Peyer's patch (tissue), 4 donors: ENCODE results near the gene SIK2. TPM values are rescaled to one million over a fixed set of nuclear protein-coding genes. Genes with fewer than 3 reads are reported as not detected.
A peak's percentile ranks its signal among the peaks of the same experiment; 100 is the strongest.

Source experiments
- DNase-seq, 3 donors: peaks; one replicate each; pipeline ENCODE4 v3.0.0-alpha.2; 2017 to 2019
- H3K27ac ChIP-seq, 4 donors: fragments of 200-600 bp; sonication (generic); one replicate each; pipeline ENCODE4 v1.5.1; 2016 to 2019
- H3K27me3 ChIP-seq, 2 donors: fragments of 200-600 bp; sonication (generic); one replicate each; pipeline ENCODE4 v1.5.1; 2019
- H3K36me3 ChIP-seq, 3 donors: fragments of 200-600 bp; sonication (generic); one replicate each; pipeline ENCODE4 v1.5.1; 2016 to 2019
- H3K4me1 ChIP-seq, 4 donors: fragments of 200-600 bp; sonication (generic); one replicate each; pipeline ENCODE4 v1.5.1; 2016 to 2019
- H3K4me3 ChIP-seq, 4 donors: fragments of 200-600 bp; sonication (generic); 1 replicate in 3 of 4; 2 replicates in 1 of 4; pipeline ENCODE4 v1.5.1; 2016 to 2019; ENCODE audit warnings: mild to moderate bottlenecking in 1 of 4
- H3K9me3 ChIP-seq, 4 donors: fragments of 200-600 bp; sonication (generic); one replicate each; pipeline ENCODE4 v1.5.1; 2016 to 2019; ENCODE audit warnings: mild to moderate bottlenecking in 1 of 4
- CTCF ChIP-seq, 6 experiments: fragments of 450-650 bp in 4 of 6; fragments of 200-600 bp in 2 of 6; sonication (generic) in 1 of 6; IDR thresholded peaks; one replicate each; pipeline ENCODE4 v1.5.1; 2017 to 2019; ENCODE audit warnings: antibody characterized with exemption in 6 of 6, mild to moderate bottlenecking in 3 of 6, moderate library complexity in 1 of 6
- POLR2A ChIP-seq, 2 donors: fragments of 450-650 bp; IDR thresholded peaks; one replicate each; pipeline ENCODE4 v1.5.1; 2017; ENCODE audit warnings: antibody characterized with exemption in 2 of 2, mild to moderate bottlenecking in 2 of 2, moderate library complexity in 2 of 2
- total RNA-seq, 4 donors: library from RNA; depleted of rRNA; stranded (reverse); fragments of >200 nt; gene quantifications; one replicate each; pipeline ENCODE4 v1.1.0, GENCODE V29; 2016

Gene SIK2
- total RNA-seq, result 10 to 100 TPM; 12.4 to 16.3 (median 14.4) TPM

GRCh38 chr11:111601979-111602864 lies at the start of gene SIK2:
SIK2 (plus strand) TSS chr11:111602449; CDS start chr11:111602564, 115 bp downstream.
- Histone ChIP-seq H3K4me1 (peaks cover 0 to 11% (median 5%) of the 10 kb centered on the region in 4 donors), H3K4me3 (peak within 1 kb of the TSS; percentile 70 to 80 (median 76)), H3K9me3 (no peaks in the 10 kb centered on the region), H3K36me3 (no peaks in the 10 kb centered on the region), H3K27me3 (no peaks in the 10 kb centered on the region), H3K27ac (peak within 1 kb of the TSS; percentile 89 to 96 (median 94))
- peak; percentile 91 to 96 (median 96) for DNase-seq
- TF ChIP-seq POLR2A (IDR thresholded peaks at IDR 0.05) (peak in 1 of 2 donors; percentile 57), CTCF (IDR thresholded peaks at IDR 0.05) (peak; percentile 44 to 99 (median 89))

- no peaks in the 10 kb centered on the region for H3K9me3 ChIP-seq
- no peaks in the 10 kb centered on the region for H3K27me3 ChIP-seq
- DNase-seq, result no peak
- no peak overlapping the region for H3K27ac ChIP-seq
- H3K4me1 ChIP-seq, result no peaks in the 10 kb centered on the region
- TF ChIP-seq CTCF (IDR thresholded peaks at IDR 0.05) (no peak), POLR2A (IDR thresholded peaks at IDR 0.05) (no peak)
- peaks cover 0 to 5% (median 0%) of the 10 kb centered on the region in 3 donors for H3K36me3 ChIP-seq
- no peak overlapping the region for H3K4me3 ChIP-seq
These were observed 47.7 kb upstream of the SIK2 start for GRCh38 chr11:111554532-111554931.

GRCh38 chr11:111555255-111555654 lies 47.0 kb upstream of the SIK2 start:
- no peak for TF ChIP-seq POLR2A (IDR thresholded peaks at IDR 0.05)
- no peak for TF ChIP-seq CTCF (IDR thresholded peaks at IDR 0.05)
- H3K9me3 ChIP-seq, result no peaks in the 10 kb centered on the region
- DNase-seq, result no peak
- no peak overlapping the region for H3K27ac ChIP-seq
- H3K4me1 ChIP-seq, result no peaks in the 10 kb centered on the region
- no peaks in the 10 kb centered on the region for H3K27me3 ChIP-seq
- peaks cover 0 to 5% (median 0%) of the 10 kb centered on the region in 3 donors for H3K36me3 ChIP-seq
- no peak overlapping the region for H3K4me3 ChIP-seq

GRCh38 chr11:111557425-111558111 lies 44.7 kb upstream of the SIK2 start:
- DNase-seq, result no peak
- Histone ChIP-seq H3K27ac (peak overlapping the region; percentile 3 to 67 (median 48)), H3K27me3 (no peaks in the 10 kb centered on the region), H3K4me3 (no peak overlapping the region), H3K36me3 (peaks cover 0 to 5% (median 0%) of the 10 kb centered on the region in 3 donors), H3K4me1 (no peaks in the 10 kb centered on the region), H3K9me3 (no peaks in the 10 kb centered on the region)
- TF ChIP-seq POLR2A (IDR thresholded peaks at IDR 0.05) (no peak), CTCF (IDR thresholded peaks at IDR 0.05) (no peak)

- TF ChIP-seq POLR2A (IDR thresholded peaks at IDR 0.05), result no peak
- no peak for TF ChIP-seq CTCF (IDR thresholded peaks at IDR 0.05)
- H3K4me1 ChIP-seq, result no peaks in the 10 kb centered on the region
- DNase-seq, result no peak
- no peak overlapping the region for H3K27ac ChIP-seq
- H3K4me3 ChIP-seq, result no peak overlapping the region
- H3K36me3 ChIP-seq, result peaks cover 0 to 4% (median 0%) of the 10 kb centered on the region in 3 donors
- no peaks in the 10 kb centered on the region for H3K9me3 ChIP-seq
- no peaks in the 10 kb centered on the region for H3K27me3 ChIP-seq
These were observed 42.3 kb upstream of the SIK2 start for GRCh38 chr11:111559800-111560464.
